MCF 10A (cell line): ENCODE data around the gene SLC25A15. TPM values are rescaled to one million over a fixed set of nuclear protein-coding genes. Genes with fewer than 3 reads are reported as not detected.

Experiments used
- BruUV-seq: library from RNA; stranded (reverse); fragments of 400-500 nt; replicated peaks from 2 replicates; lab custom pipeline; 2021; lab: Mats Ljungman, UMichigan
- CTCF ChIA-PET: fragments of 300-600 bp; sonication (Branson Sonifier 250); formaldehyde crosslinking; extraction: SDS; loops from one replicate; lab custom pipeline; 2021; ENCODE audit warnings: antibody characterized with exemption, inconsistent platforms; lab: Yijun Ruan, JAX
- POLR2A ChIA-PET: fragments of 300-600, 350-650 bp; sonication (Branson Sonifier 250); formaldehyde crosslinking; extraction: SDS; loops from one replicate; lab custom pipeline; 2020; ENCODE audit warnings: antibody characterized with exemption, inconsistent platforms; lab: Yijun Ruan, JAX
- DNase-seq: peaks from one replicate; pipeline ENCODE4 v3.0.0-alpha.2; 2018; ENCODE audit not compliant: unreplicated experiment
- H3K27ac Mint-ChIP-seq: one replicate; pipeline ENCODE4 v1.8.0; 2022; ENCODE audit warnings: mild to moderate bottlenecking, low read depth, mixed read lengths; ENCODE audit not compliant: unreplicated experiment
- H3K27me3 Mint-ChIP-seq: one replicate; pipeline ENCODE4 v1.8.0; 2022; ENCODE audit warnings: mixed read lengths; ENCODE audit not compliant: insufficient read depth, unreplicated experiment
- H3K36me3 Mint-ChIP-seq: one replicate; pipeline ENCODE4 v1.8.0; 2022; ENCODE audit warnings: mild to moderate bottlenecking, moderate library complexity, mixed read lengths; ENCODE audit not compliant: insufficient read depth, unreplicated experiment
- H3K4me1 Mint-ChIP-seq: one replicate; pipeline ENCODE4 v1.8.0; 2022; ENCODE audit warnings: mixed read lengths; ENCODE audit not compliant: insufficient read depth, unreplicated experiment
- H3K4me3 Mint-ChIP-seq: one replicate; pipeline ENCODE4 v1.8.0; 2022; ENCODE audit warnings: mild to moderate bottlenecking, moderate library complexity, mixed read lengths; ENCODE audit not compliant: unreplicated experiment
- H3K9me3 Mint-ChIP-seq: one replicate; pipeline ENCODE4 v1.8.0; 2022; ENCODE audit warnings: mixed read lengths; ENCODE audit not compliant: unreplicated experiment
- CTCF ChIP-seq: fragments of 200-600 bp; IDR thresholded peaks from one replicate; pipeline ENCODE4 v1.8.0; 2022; ENCODE audit warnings: antibody characterized with exemption, mild to moderate bottlenecking; ENCODE audit not compliant: unreplicated experiment
- intact Hi-C: fragments of 100-400 bp; cut with micrococcal nuclease; formaldehyde crosslinking; loops from 2 replicates; pipeline ENCODE4 v1.14.1; 2022
- total RNA-seq: library from RNA; stranded (reverse); gene quantifications from 2 replicates; pipeline ENCODE4 v1.2.3, GENCODE V29; 2022

SLC25A15 gene
- total RNA-seq, 1 experiment from 2014 or later, result 15.5 TPM

- intact Hi-C loops, result no loop called here
- Mint-ChIP-seq H3K27me3 (no peaks in the 10 kb centered on the region), H3K27ac (no peak overlapping the region), H3K4me1 (no peaks in the 10 kb centered on the region), H3K9me3 (no peaks in the 10 kb centered on the region), H3K4me3 (no peak overlapping the region), H3K36me3 (peaks cover 47% of the 10 kb centered on the region)
- ChIA-PET CTCF (interaction anchor here (0.6 kb wide), 3 partner anchors 38 to 223 kb away, joined by 3 read pairs; no protein-coding TSS in a partner anchor), POLR2A (interaction anchor here (1.2 to 1.7 kb wide), 2 partner anchors 12 to 14 kb away, joined by 3 to 7 read pairs; partner anchors contain the start of gene SLC25A15)
- BruUV-seq, result no TSS peak
- no peak for TF ChIP-seq CTCF
- no peak for DNase-seq
Measured at GRCh38 chr13:40801255-40802217, 12.1 kb downstream of the SLC25A15 start.

DNA sequence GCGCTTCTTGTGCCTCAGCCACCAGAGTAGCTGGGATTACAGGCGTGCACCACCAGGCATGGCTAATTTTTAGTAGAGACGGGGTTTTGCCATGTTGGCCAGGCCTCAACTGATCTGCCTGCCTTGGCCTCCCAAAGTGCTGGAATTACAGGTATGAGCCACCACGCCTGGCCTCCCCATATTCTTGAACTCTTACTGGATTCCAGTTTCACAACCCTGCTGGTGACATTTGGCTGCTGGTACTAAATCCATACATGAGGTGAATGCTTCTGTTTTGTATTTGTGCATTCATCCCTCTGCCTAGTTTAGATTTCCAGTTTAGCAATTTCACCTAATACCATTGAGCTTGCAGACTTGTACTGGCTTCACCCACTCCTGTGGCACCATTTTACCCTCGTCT is 13.9 kb downstream of the SLC25A15 start:
- ChIA-PET CTCF (no interaction called here), POLR2A (no interaction called here)
- H3K27ac Mint-ChIP-seq, result no peak overlapping the region
- intact Hi-C loops, result no loop called here
- DNase-seq, result no peak
- no peaks in the 10 kb centered on the region for H3K27me3 Mint-ChIP-seq
- H3K4me1 Mint-ChIP-seq, result no peaks in the 10 kb centered on the region
- H3K4me3 Mint-ChIP-seq, result no peak overlapping the region
- H3K36me3 Mint-ChIP-seq, result peaks cover 47% of the 10 kb centered on the region
- no peak for TF ChIP-seq CTCF
- no TSS peak for BruUV-seq
- no peaks in the 10 kb centered on the region for H3K9me3 Mint-ChIP-seq

DNA sequence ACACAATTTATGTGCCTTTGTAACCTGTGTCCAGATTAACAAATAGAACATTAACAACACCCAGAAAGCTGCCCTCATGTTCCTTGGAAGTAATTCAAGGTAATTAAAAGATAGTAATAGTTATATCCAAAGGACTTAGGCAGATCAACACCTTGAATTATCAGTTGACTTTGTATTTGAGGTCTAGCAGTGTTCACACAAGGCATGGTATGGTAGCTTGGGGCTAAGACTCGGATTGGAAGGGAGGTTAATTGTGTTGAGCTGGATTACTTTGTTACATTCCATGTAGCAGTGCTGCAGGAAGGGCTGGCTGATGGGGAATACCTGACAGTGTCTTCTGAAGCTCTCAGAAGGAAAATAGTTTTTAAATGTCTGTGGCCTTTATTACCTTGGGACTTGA is 16.8 kb downstream of the SLC25A15 start:
- Mint-ChIP-seq H3K27me3 (no peaks in the 10 kb centered on the region), H3K36me3 (peaks cover 53% of the 10 kb centered on the region), H3K4me3 (no peak overlapping the region), H3K9me3 (no peaks in the 10 kb centered on the region), H3K4me1 (no peaks in the 10 kb centered on the region), H3K27ac (no peak overlapping the region)
- ChIA-PET POLR2A (no interaction called here), CTCF (interaction anchor here (0.6 kb wide), 1 partner anchor 63 kb away, joined by 5 read pairs; no protein-coding TSS in a partner anchor)
- no peak for DNase-seq
- intact Hi-C loops, result no loop called here
- no peak for TF ChIP-seq CTCF
- BruUV-seq, result no TSS peak

GRCh38 chr13:40809471-40809870 is 20.1 kb downstream of the SLC25A15 start:
- DNase-seq, result no peak
- Mint-ChIP-seq H3K27me3 (no peaks in the 10 kb centered on the region), H3K4me1 (no peaks in the 10 kb centered on the region), H3K36me3 (peaks cover 46% of the 10 kb centered on the region), H3K9me3 (no peaks in the 10 kb centered on the region), H3K27ac (no peak overlapping the region), H3K4me3 (no peak overlapping the region)
- ChIA-PET POLR2A (interaction anchor here (0.6 kb wide), 1 partner anchor 129 kb away, joined by 3 read pairs; no protein-coding TSS in a partner anchor), CTCF (no interaction called here)
- no peak for TF ChIP-seq CTCF
- intact Hi-C loops, result no loop called here
- BruUV-seq, result no TSS peak
